HTR-8/SVneo (cell line): ENCODE data around the gene RRN3.
"Not testable (repeated sequence)": the region's sequence is repeated elsewhere in the genome, so short reads cannot be mapped to it uniquely, and the experiment has no call there.

ENCODE experiments used
- DNase-seq: peaks from one replicate; pipeline ENCODE4 v3.0.0; 2011; ENCODE audit warnings: low spot score, mixed read lengths; ENCODE audit not compliant: insufficient read length
- FAIRE-seq: peaks from 2 replicates; lab custom pipeline; 2011; peaks lifted over from hg19 to GRCh38; lab: Jason Lieb, UNC

The RRN3 gene

GRCh38 chr16:15100372-15100987, 6.4 kb upstream of the RRN3 start:
- FAIRE-seq, DNase-seq: not testable (repeated sequence)

GRCh38 chr16:15099366-15099909, 5.4 kb upstream of the RRN3 start:
- DNase-seq, FAIRE-seq: not testable (repeated sequence)

GRCh38 chr16:15096583-15096972, 2.5 kb upstream of the RRN3 start:
- DNase-seq, FAIRE-seq: not testable (repeated sequence)

- FAIRE-seq, DNase-seq: not testable (repeated sequence)
Observed at GRCh38 chr16:15093571-15093954, 509 bp downstream of the RRN3 start.

GRCh38 chr16:15090663-15091269, 3.3 kb downstream of the RRN3 start:
- DNase-seq, FAIRE-seq: not testable (repeated sequence)

GRCh38 chr16:15082788-15083187, 11.3 kb downstream of the RRN3 start:
- FAIRE-seq: not testable (repeated sequence)

GRCh38 chr16:15080883-15081282, 13.2 kb downstream of the RRN3 start:
- DNase-seq, FAIRE-seq: not testable (repeated sequence)

More at GRCh38 chr16:15082788-15083187, 11.3 kb downstream of the RRN3 start:
- not testable (repeated sequence) for DNase-seq

- not testable (repeated sequence) for FAIRE-seq, DNase-seq
Observed at GRCh38 chr16:15076161-15076560, 17.9 kb downstream of the RRN3 start.

- FAIRE-seq: no peak
- no peak for DNase-seq
Observed at GRCh38 chr16:15073101-15073500, 21.0 kb downstream of the RRN3 start.

- DNase-seq, FAIRE-seq: not testable (repeated sequence)
Observed at GRCh38 chr16:15071916-15072769, 21.9 kb downstream of the RRN3 start.

- not testable (repeated sequence) for DNase-seq, FAIRE-seq
Observed at GRCh38 chr16:15071013-15071412, 23.1 kb downstream of the RRN3 start.

- not testable (repeated sequence) for DNase-seq, FAIRE-seq
Observed at GRCh38 chr16:15066690-15067089, 27.4 kb downstream of the RRN3 start.

- FAIRE-seq, DNase-seq: not testable (repeated sequence)
Observed at GRCh38 chr16:15065961-15066360, 28.1 kb downstream of the RRN3 start.

GRCh38 chr16:15062085-15062810, 31.8 kb downstream of the RRN3 start:
- not testable (repeated sequence) for DNase-seq, FAIRE-seq

- FAIRE-seq: no peak
- no peak for DNase-seq
Observed at GRCh38 chr16:15059324-15059723, 34.7 kb downstream of the RRN3 start.

GRCh38 chr16:15057681-15058417, 36.2 kb downstream of the RRN3 start:
- DNase-seq: no peak
- no peak for FAIRE-seq

GRCh38 chr16:15055141-15056053, 38.7 kb downstream of the RRN3 start:
- no peak for FAIRE-seq
- no peak for DNase-seq
